HUES6 (cell line): Measurements from ENCODE around the gene SMIM14.

Source experiments
- H3K27ac ChIP-seq: 2 replicates; pipeline ENCODE4 v1.7.0; 2013; ENCODE audit warnings: low read depth, mild to moderate bottlenecking, low read length, inconsistent platforms
- H3K27me3 ChIP-seq: 2 replicates; pipeline ENCODE4 v1.6.1; 2013; ENCODE audit warnings: low read length; ENCODE audit not compliant: control insufficient read depth, insufficient read depth
- H3K36me3 ChIP-seq: 2 replicates; pipeline ENCODE4 v1.6.1; 2013; ENCODE audit warnings: low read length; ENCODE audit not compliant: control insufficient read depth, insufficient read depth
- H3K4me1 ChIP-seq: 2 replicates; pipeline ENCODE4 v1.6.1; 2013; ENCODE audit warnings: low read length; ENCODE audit not compliant: control insufficient read depth, insufficient read depth
- H3K4me3 ChIP-seq: 2 replicates; pipeline ENCODE4 v1.5.1; 2013; ENCODE audit warnings: low read depth, low read length
- H3K9ac ChIP-seq: one replicate; pipeline ENCODE4 v1.6.1; 2013; ENCODE audit warnings: mild to moderate bottlenecking, low read length
- H3K9me3 ChIP-seq: 2 replicates; pipeline ENCODE4 v1.6.1; 2013; ENCODE audit warnings: low read depth, low read length; ENCODE audit not compliant: control insufficient read depth, insufficient read depth

Gene SMIM14

GRCh38 chr4:39530682-39531081 is 108.0 kb downstream of the SMIM14 start:
- no peaks in the 10 kb centered on the region for H3K27me3 ChIP-seq
- H3K9ac ChIP-seq = no peak overlapping the region
- no peak overlapping the region for H3K27ac ChIP-seq
- no peak overlapping the region for H3K4me3 ChIP-seq
- peaks cover 48% of the 10 kb centered on the region for H3K36me3 ChIP-seq
- peaks cover 39% of the 10 kb centered on the region for H3K9me3 ChIP-seq
- H3K4me1 ChIP-seq = no peaks in the 10 kb centered on the region

- Histone ChIP-seq H3K9ac (no peak overlapping the region), H3K27ac (no peak overlapping the region), H3K27me3 (no peaks in the 10 kb centered on the region), H3K4me1 (no peaks in the 10 kb centered on the region), H3K4me3 (no peak overlapping the region), H3K9me3 (peaks cover 39% of the 10 kb centered on the region), H3K36me3 (peaks cover 45% of the 10 kb centered on the region)
These were observed 109.1 kb downstream of the SMIM14 start for GRCh38 chr4:39529534-39529933.

GRCh38 chr4:39528061-39528465 is 110.6 kb downstream of the SMIM14 start:
- H3K36me3 ChIP-seq = peaks cover 32% of the 10 kb centered on the region
- peak overlapping the region; percentile 74 for H3K9ac ChIP-seq
- H3K27me3 ChIP-seq = no peaks in the 10 kb centered on the region
- peak overlapping the region; percentile 80 for H3K4me3 ChIP-seq
- peak overlapping the region; percentile 62; the same call in 1 of the 2 replicates for H3K27ac ChIP-seq
- H3K4me1 ChIP-seq = no peaks in the 10 kb centered on the region
- peaks cover 30% of the 10 kb centered on the region for H3K9me3 ChIP-seq

GRCh38 chr4:39527296-39528060 is 111.2 kb downstream of the SMIM14 start, which contains the start of gene UGDH:
Gene UGDH (minus strand): TSS chr4:39527439. CDS start chr4:39521512, 5,927 bp downstream.
- H3K36me3 ChIP-seq = peaks cover 26% of the 10 kb centered on the region
- H3K9ac ChIP-seq = peak within 1 kb of the TSS; percentile 74
- peak within 1 kb of the TSS; percentile 80 for H3K4me3 ChIP-seq
- peaks cover 24% of the 10 kb centered on the region for H3K9me3 ChIP-seq
- H3K4me1 ChIP-seq = no peaks in the 10 kb centered on the region
- H3K27ac ChIP-seq = peak within 1 kb of the TSS; percentile 62
- no peaks in the 10 kb centered on the region for H3K27me3 ChIP-seq

GRCh38 chr4:39526765-39527295 is 111.8 kb downstream of the SMIM14 start:
- Histone ChIP-seq H3K9ac (peak overlapping the region; percentile 74), H3K9me3 (peaks cover 17% of the 10 kb centered on the region), H3K27me3 (no peaks in the 10 kb centered on the region), H3K4me1 (no peaks in the 10 kb centered on the region), H3K27ac (peak overlapping the region; percentile 62; the same call in 1 of the 2 replicates), H3K4me3 (peak overlapping the region; percentile 80), H3K36me3 (peaks cover 20% of the 10 kb centered on the region)

GRCh38 chr4:39525822-39526690 is 112.6 kb downstream of the SMIM14 start:
- Histone ChIP-seq H3K27ac (no peak overlapping the region; the same call in 1 of the 2 replicates), H3K36me3 (peaks cover 16% of the 10 kb centered on the region), H3K4me1 (no peaks in the 10 kb centered on the region)

GRCh38 chr4:39524161-39524957 is 114.3 kb downstream of the SMIM14 start:
- Histone ChIP-seq H3K27me3 (no peaks in the 10 kb centered on the region), H3K27ac (no peak overlapping the region), H3K9me3 (no peaks in the 10 kb centered on the region), H3K4me1 (no peaks in the 10 kb centered on the region), H3K4me3 (no peak overlapping the region), H3K9ac (no peak overlapping the region), H3K36me3 (peaks cover 11% of the 10 kb centered on the region; the same call in 1 of the 2 replicates)

More at GRCh38 chr4:39525822-39526690, 112.6 kb downstream of the SMIM14 start:
- Histone ChIP-seq H3K27me3 (no peaks in the 10 kb centered on the region), H3K9me3 (peaks cover 10% of the 10 kb centered on the region), H3K4me3 (peak overlapping the region; percentile 80), H3K9ac (peak overlapping the region; percentile 74)

- H3K4me1 ChIP-seq = no peaks in the 10 kb centered on the region
- H3K9me3 ChIP-seq = no peaks in the 10 kb centered on the region
- no peak overlapping the region for H3K27ac ChIP-seq
- no peak overlapping the region for H3K4me3 ChIP-seq
- H3K36me3 ChIP-seq = peaks cover 26% of the 10 kb centered on the region
- H3K9ac ChIP-seq = no peak overlapping the region
- no peaks in the 10 kb centered on the region for H3K27me3 ChIP-seq
These were observed 116.6 kb downstream of the SMIM14 start for GRCh38 chr4:39522068-39522467.

GRCh38 chr4:39521253-39521919 is 117.3 kb downstream of the SMIM14 start:
- Histone ChIP-seq H3K9me3 (no peaks in the 10 kb centered on the region), H3K36me3 (peaks cover 30% of the 10 kb centered on the region), H3K27ac (no peak overlapping the region), H3K4me3 (no peak overlapping the region), H3K9ac (no peak overlapping the region), H3K27me3 (no peaks in the 10 kb centered on the region), H3K4me1 (no peaks in the 10 kb centered on the region)

- Histone ChIP-seq H3K4me3 (no peak overlapping the region), H3K9ac (no peak overlapping the region), H3K9me3 (no peaks in the 10 kb centered on the region), H3K27ac (no peak overlapping the region), H3K4me1 (no peaks in the 10 kb centered on the region), H3K27me3 (no peaks in the 10 kb centered on the region), H3K36me3 (peaks cover 47% of the 10 kb centered on the region)
These were observed 120.2 kb downstream of the SMIM14 start for GRCh38 chr4:39518484-39518883.
